OCI-LY7 (cell line): ENCODE data around the gene ACYP2. TPM values are rescaled to one million over a fixed set of nuclear protein-coding genes. Genes with fewer than 3 reads are reported as not detected.

ENCODE experiments used
- BruUV-seq: library from RNA; stranded (reverse); fragments of 400-500 nt; replicated peaks from 2 replicates; lab custom pipeline; 2021; lab: Mats Ljungman, UMichigan
- CTCF ChIA-PET: fragments of 300-600 bp; sonication (Branson Sonifier 250); formaldehyde crosslinking; loops from one replicate; lab custom pipeline; 2022; ENCODE audit warnings: antibody characterized with exemption; ENCODE audit not compliant: unreplicated experiment; lab: Charles Lee
- POLR2A ChIA-PET: fragments of 300-600 bp; sonication (Branson Sonifier 250); formaldehyde crosslinking; loops from one replicate; lab custom pipeline; 2022; ENCODE audit warnings: antibody characterized with exemption; lab: Charles Lee
- DNase-seq: peaks from one replicate; pipeline ENCODE4 v3.0.0-alpha.2; 2015; ENCODE audit warnings: low spot score
- H2AFZ ChIP-seq: fragments of 200-600 bp; sonication (generic), shearing (Covaris generic); 2 replicates; pipeline ENCODE4 v1.6.1; 2014; ENCODE audit warnings: mild to moderate bottlenecking, antibody characterized with exemption, low read length, moderate library complexity
- H3K27ac ChIP-seq: fragments of 200-600 bp; sonication (generic); 2 replicates; pipeline ENCODE4 v1.5.1; 2014; ENCODE audit warnings: mixed run types, low read depth, mild to moderate bottlenecking, moderate library complexity, low read length, inconsistent platforms; ENCODE audit not compliant: poor library complexity, severe bottlenecking
- H3K36me3 ChIP-seq: fragments of 200-600 bp; sonication (generic); 2 replicates; pipeline ENCODE4 v1.6.1; 2014; ENCODE audit warnings: mild to moderate bottlenecking, antibody characterized with exemption, low read length, moderate library complexity, mixed read lengths; ENCODE audit not compliant: insufficient read depth
- H3K4me1 ChIP-seq: fragments of 200-600 bp; sonication (generic); 2 replicates; pipeline ENCODE4 v1.5.1; 2014; ENCODE audit warnings: mild to moderate bottlenecking, low read length; ENCODE audit not compliant: insufficient read depth, poor library complexity, severe bottlenecking
- H3K4me2 ChIP-seq: fragments of 200-600 bp; sonication (generic); 2 replicates; pipeline ENCODE4 v1.6.1; 2014; ENCODE audit warnings: mild to moderate bottlenecking, low read length
- H3K4me3 ChIP-seq: fragments of 200-600 bp; sonication (generic); 2 replicates; pipeline ENCODE4 v1.5.1; 2014; ENCODE audit warnings: mild to moderate bottlenecking, low read depth, low read length; ENCODE audit not compliant: poor library complexity, severe bottlenecking
- H3K79me2 ChIP-seq: fragments of 200-600 bp; sonication (generic); 2 replicates; pipeline ENCODE4 v1.6.1; 2016; ENCODE audit warnings: low read depth, mild to moderate bottlenecking, low read length, moderate library complexity, mixed read lengths; ENCODE audit not compliant: insufficient read depth
- H3K9me2 ChIP-seq: fragments of 200-600 bp; sonication (generic); 2 replicates; pipeline ENCODE4 v1.6.1; 2016; ENCODE audit warnings: mild to moderate bottlenecking, low read length, mixed read lengths; ENCODE audit not compliant: insufficient read depth
- H3K9me3 ChIP-seq: fragments of 200-600 bp; sonication (generic); 2 replicates; pipeline ENCODE4 v1.6.1; 2014; ENCODE audit warnings: mild to moderate bottlenecking, mixed run types, low read length, mixed read lengths
- H4K20me1 ChIP-seq: fragments of 200-600 bp; sonication (generic); 2 replicates; pipeline ENCODE4 v1.6.1; 2014; ENCODE audit warnings: mild to moderate bottlenecking, antibody characterized with exemption, low read length, moderate library complexity, mixed read lengths; ENCODE audit not compliant: insufficient read depth
- EZH2phosphoT487 ChIP-seq: fragments of 200-600 bp; sonication (generic); IDR thresholded peaks from 2 replicates; pipeline ENCODE4 v1.6.1; 2018; ENCODE audit warnings: low read depth, borderline replicate concordance, mild to moderate bottlenecking, mixed run types, antibody characterized with exemption, low read length, moderate library complexity, mixed read lengths
- intact Hi-C: fragments of 100-400 bp; cut with micrococcal nuclease; formaldehyde crosslinking; loops from one replicate; pipeline ENCODE4 v1.10.0; 2022; ENCODE audit not compliant: unreplicated experiment
- total RNA-seq, 2 experiments: library from RNA; depleted of rRNA in 1 of 2; stranded (reverse); fragments of >200 nt in 1 of 2; shearing (Covaris generic) in 1 of 2; gene quantifications; 2 replicates each; pipeline ENCODE4 v1.2.3, GENCODE V29; 2014 to 2022
- TF ChIP-seq, protein P1 (sequence below): fragments of 200-600 bp; sonication (generic); conservative IDR thresholded peaks from 2 replicates; pipeline ENCODE4 v1.5.1; 2014; ENCODE audit warnings: mild to moderate bottlenecking, antibody characterized with exemption, low read length, moderate library complexity, mixed read lengths

The ACYP2 gene
- total RNA-seq, 2 experiments from 2014 or later, result 18.7 to 20.6 TPM

DNA sequence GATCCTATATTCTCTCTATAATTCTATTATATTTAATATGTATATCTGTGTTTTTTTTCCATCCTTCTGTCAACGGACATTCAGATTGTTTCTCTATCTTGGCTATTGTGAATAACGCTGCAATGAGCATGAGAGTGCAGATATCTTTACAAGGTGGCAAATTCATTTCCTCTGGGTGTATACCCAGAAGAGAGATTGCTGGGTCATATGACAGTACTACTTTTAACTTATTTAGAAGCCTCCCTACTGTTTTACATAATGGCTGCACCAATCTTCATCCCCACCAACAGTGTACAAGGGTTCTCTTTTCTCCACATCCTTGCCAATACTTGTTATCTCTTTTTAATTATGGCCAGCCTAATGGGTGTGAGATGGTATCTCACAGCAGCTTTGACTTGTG is 74.1 kb downstream of the ACYP2 start:
- Histone ChIP-seq H3K9me3 (no peaks in the 10 kb centered on the region), H3K4me3 (no peak overlapping the region), H3K4me1 (no peaks in the 10 kb centered on the region), H2AFZ (no peak overlapping the region), H3K27ac (no peak overlapping the region), H3K9me2 (no peaks in the 10 kb centered on the region), H3K36me3 (no peaks in the 10 kb centered on the region), H3K79me2 (no peaks in the 10 kb centered on the region), H4K20me1 (no peaks in the 10 kb centered on the region), H3K4me2 (no peak overlapping the region)
- ChIA-PET CTCF (no interaction called here), POLR2A (no interaction called here)
- no peak for DNase-seq
- BruUV-seq, result no TSS peak
- intact Hi-C loops, result no loop called here
- no peak for TF ChIP-seq EZH2phosphoT487
- TF ChIP-seq, protein P1, sequence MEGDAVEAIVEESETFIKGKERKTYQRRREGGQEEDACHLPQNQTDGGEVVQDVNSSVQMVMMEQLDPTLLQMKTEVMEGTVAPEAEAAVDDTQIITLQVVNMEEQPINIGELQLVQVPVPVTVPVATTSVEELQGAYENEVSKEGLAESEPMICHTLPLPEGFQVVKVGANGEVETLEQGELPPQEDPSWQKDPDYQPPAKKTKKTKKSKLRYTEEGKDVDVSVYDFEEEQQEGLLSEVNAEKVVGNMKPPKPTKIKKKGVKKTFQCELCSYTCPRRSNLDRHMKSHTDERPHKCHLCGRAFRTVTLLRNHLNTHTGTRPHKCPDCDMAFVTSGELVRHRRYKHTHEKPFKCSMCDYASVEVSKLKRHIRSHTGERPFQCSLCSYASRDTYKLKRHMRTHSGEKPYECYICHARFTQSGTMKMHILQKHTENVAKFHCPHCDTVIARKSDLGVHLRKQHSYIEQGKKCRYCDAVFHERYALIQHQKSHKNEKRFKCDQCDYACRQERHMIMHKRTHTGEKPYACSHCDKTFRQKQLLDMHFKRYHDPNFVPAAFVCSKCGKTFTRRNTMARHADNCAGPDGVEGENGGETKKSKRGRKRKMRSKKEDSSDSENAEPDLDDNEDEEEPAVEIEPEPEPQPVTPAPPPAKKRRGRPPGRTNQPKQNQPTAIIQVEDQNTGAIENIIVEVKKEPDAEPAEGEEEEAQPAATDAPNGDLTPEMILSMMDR, result no peak

DNA sequence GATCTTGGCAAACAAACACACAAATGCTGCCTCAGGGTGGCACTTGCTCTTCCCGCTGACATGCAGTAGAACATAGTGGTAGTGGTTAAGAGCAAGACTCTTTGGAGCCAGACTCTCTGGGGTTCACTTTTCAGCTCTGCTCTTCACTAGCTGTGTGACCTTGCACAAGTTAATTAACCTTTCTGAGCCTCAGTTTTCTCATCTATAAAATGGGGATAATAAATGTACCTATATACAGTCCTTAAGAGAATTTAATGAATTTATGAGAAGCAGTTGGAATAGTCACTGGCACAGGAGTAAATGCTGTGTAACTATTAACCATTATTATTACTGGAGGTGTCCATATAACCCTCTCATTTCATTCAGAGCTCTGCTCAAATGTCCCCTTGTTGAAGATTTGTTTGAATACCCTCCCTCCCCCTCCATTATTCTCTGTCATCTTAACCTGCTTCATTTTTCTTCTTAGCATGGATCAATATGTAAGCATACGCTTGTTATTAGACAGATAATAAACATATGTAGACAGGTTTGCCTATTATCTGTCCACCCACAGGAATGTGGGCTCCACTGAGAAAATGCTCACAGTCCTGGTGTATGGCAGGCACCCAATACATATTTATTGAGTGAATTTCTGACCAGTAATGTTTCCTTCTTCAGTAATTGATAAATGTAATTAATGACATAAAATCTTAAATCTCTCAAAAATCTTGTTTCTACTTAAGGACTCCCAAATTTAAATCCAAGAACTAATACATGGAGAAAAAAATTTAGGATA is 76.1 kb downstream of the ACYP2 start:
- no peak overlapping the region for H3K4me3 ChIP-seq
- H3K4me2 ChIP-seq, result no peak overlapping the region
- no peak overlapping the region for H3K27ac ChIP-seq
- intact Hi-C loops, result no loop called here
- H3K9me3 ChIP-seq, result no peaks in the 10 kb centered on the region
- no peaks in the 10 kb centered on the region for H3K4me1 ChIP-seq
- H3K36me3 ChIP-seq, result no peaks in the 10 kb centered on the region
- DNase-seq, result no peak
- ChIA-PET POLR2A (interaction anchor here (1.2 kb wide), 1 partner anchor 12 kb away, joined by 3 read pairs; no protein-coding TSS in a partner anchor), CTCF (no interaction called here)
- BruUV-seq, result no TSS peak
- no peaks in the 10 kb centered on the region for H3K79me2 ChIP-seq
- no peaks in the 10 kb centered on the region for H4K20me1 ChIP-seq
- TF ChIP-seq, protein P1, result no peak
- TF ChIP-seq EZH2phosphoT487, result no peak
- H2AFZ ChIP-seq, result no peak overlapping the region
- no peaks in the 10 kb centered on the region for H3K9me2 ChIP-seq
